HCT116 (cell line): ENCODE results near the gene FFAR1. TPM values are rescaled to one million over a fixed set of nuclear protein-coding genes. Genes with fewer than 3 reads are reported as not detected.

ENCODE experiments used
- ATAC-seq: fragments of 200-7000 bp; cut with Tn5 transposase; 2 replicates; pipeline ENCODE4 v1.9.1; 2020; ENCODE audit warnings: mild to moderate bottlenecking, moderate library complexity
- BruUV-seq: library from RNA; stranded (reverse); fragments of 400-500 nt; replicated peaks from 2 replicates; lab custom pipeline; 2021; lab: Mats Ljungman, UMichigan
- CTCF ChIA-PET: fragments of 300-600 bp; sonication (Branson Sonifier 250); formaldehyde crosslinking; loops from one replicate; lab custom pipeline; 2021; ENCODE audit warnings: antibody characterized with exemption; lab: Charles Lee
- POLR2A ChIA-PET: fragments of 300-600, 350-600 bp; sonication (Branson Sonifier 250); formaldehyde crosslinking; loops from one replicate; lab custom pipeline; 2021; ENCODE audit warnings: antibody characterized with exemption; lab: Charles Lee
- RAD21 ChIA-PET, 2 experiments: fragments of 300-600 bp; sonication (Branson Sonifier 250); formaldehyde crosslinking; loops; one replicate each; lab custom pipeline; 2023; ENCODE audit warnings: low total read pairs in 2 of 2; ENCODE audit not compliant: uncharacterized antibody in 2 of 2, unreplicated experiment in 2 of 2, low non-redundant PET in 1 of 2; lab: Charles Lee
- DNase-seq: peaks from one replicate; pipeline ENCODE4 v3.0.0-alpha.2; 2010; ENCODE audit warnings: low read depth, low spot score
- H2AFZ ChIP-seq: fragments of 200-600 bp; shearing (Covaris generic), sonication (generic); 2 replicates; pipeline ENCODE4 v1.6.1; 2017; ENCODE audit warnings: low read depth, mixed run types, mixed read lengths, antibody characterized with exemption, low read length; ENCODE audit not compliant: poor library complexity, severe bottlenecking
- H3K27ac ChIP-seq: 2 replicates; pipeline ENCODE4 v1.5.1; 2012; ENCODE audit warnings: low read depth, low read length
- H3K27me3 ChIP-seq: fragments of 200-600 bp; sonication (generic); 2 replicates; pipeline ENCODE4 v1.6.1; 2016; ENCODE audit warnings: mixed run types, low read length, mixed read lengths; ENCODE audit not compliant: insufficient read depth
- H3K36me3 ChIP-seq, 2 experiments: fragments of 200-500 bp in 1 of 2; fragments of 200-600 bp in 1 of 2; sonication (Bioruptor generic) in 1 of 2; sonication (generic) in 1 of 2; 2 replicates each; pipeline versions ENCODE4 v1.5.1 to v1.6.1; 2014 to 2016; ENCODE audit warnings: low read length in 2 of 2, inconsistent platforms in 1 of 2, mixed read lengths in 1 of 2, mixed run types in 1 of 2; ENCODE audit not compliant: insufficient read depth in 2 of 2, control insufficient read depth in 1 of 2
- H3K4me1 ChIP-seq, 2 experiments: fragments of 200-600 bp in 1 of 2; sonication (generic) in 1 of 2; 2 replicates each; pipeline versions ENCODE4 v1.5.1 to v1.6.1; 2012 to 2017; ENCODE audit warnings: low read length in 2 of 2, inconsistent platforms in 1 of 2, mild to moderate bottlenecking in 1 of 2, mixed read lengths in 1 of 2, mixed run types in 1 of 2, moderate library complexity in 1 of 2; ENCODE audit not compliant: insufficient read depth in 2 of 2, control insufficient read depth in 1 of 2
- H3K4me2 ChIP-seq: fragments of 200-600 bp; sonication (generic); 2 replicates; pipeline ENCODE4 v1.6.1; 2017; ENCODE audit warnings: mixed run types, low read length, mixed read lengths
- H3K4me3 ChIP-seq, 2 experiments: fragments of 200-600 bp in 1 of 2; sonication (generic) in 1 of 2; replicated peaks in 1 of 2; 2 replicates each; pipeline ENCODE4 v1.5.1; 2011 to 2016; ENCODE audit warnings: low read length in 2 of 2, control low read depth in 1 of 2, low read depth in 1 of 2, mild to moderate bottlenecking in 1 of 2, mixed read lengths in 1 of 2, mixed run types in 1 of 2
- H3K79me2 ChIP-seq: fragments of 200-600 bp; sonication (generic); 2 replicates; pipeline ENCODE4 v1.6.1; 2017; ENCODE audit warnings: mild to moderate bottlenecking, mixed run types, low read length, moderate library complexity, mixed read lengths; ENCODE audit not compliant: insufficient read depth
- H3K9ac ChIP-seq: fragments of 200-600 bp; sonication (generic); 2 replicates; pipeline ENCODE4 v1.6.1; 2016; ENCODE audit warnings: low read length, mixed read lengths
- H3K9me2 ChIP-seq: fragments of 200-600 bp; sonication (generic), shearing (Covaris generic); 2 replicates; pipeline ENCODE4 v1.6.1; 2017; ENCODE audit warnings: mixed run types, mild to moderate bottlenecking, moderate library complexity; ENCODE audit not compliant: insufficient read depth
- H3K9me3 ChIP-seq, 2 experiments: fragments of 200-500 bp in 1 of 2; fragments of 200-600 bp in 1 of 2; sonication (Bioruptor generic) in 1 of 2; sonication (generic) in 1 of 2; 2 replicates each; pipeline ENCODE4 v1.6.1; 2014 to 2017; ENCODE audit warnings: low read length in 2 of 2, mixed read lengths in 2 of 2, inconsistent platforms in 1 of 2, low read depth in 1 of 2, mild to moderate bottlenecking in 1 of 2, mixed run types in 1 of 2, moderate library complexity in 1 of 2; ENCODE audit not compliant: control insufficient read depth in 1 of 2, insufficient read depth in 1 of 2
- H4K20me1 ChIP-seq: fragments of 200-600 bp; sonication (generic), shearing (Covaris generic); 2 replicates; pipeline ENCODE4 v1.6.1; 2017; ENCODE audit warnings: mixed run types, mild to moderate bottlenecking, moderate library complexity; ENCODE audit not compliant: insufficient read depth
- CBX3 ChIP-seq: IDR thresholded peaks from 2 replicates; pipeline ENCODE4 v1.6.1; 2012; ENCODE audit warnings: low read depth
- CEBPB ChIP-seq: IDR thresholded peaks from 2 replicates; pipeline ENCODE4 v1.6.1; 2012; ENCODE audit warnings: low read depth
- EGR1 ChIP-seq: IDR thresholded peaks from 2 replicates; pipeline ENCODE4 v1.6.1; 2012; ENCODE audit warnings: low read depth
- ELF1 ChIP-seq: IDR thresholded peaks from 2 replicates; pipeline ENCODE4 v1.6.1; 2012; ENCODE audit warnings: low read depth, borderline replicate concordance
- EZH2 ChIP-seq: fragments of 200-600 bp; sonication (generic); IDR thresholded peaks from 2 replicates; pipeline ENCODE4 v1.6.1; 2017; ENCODE audit warnings: antibody characterized with exemption, mixed run types
- EZH2phosphoT487 ChIP-seq: fragments of 200-600 bp; IDR thresholded peaks from 2 replicates; pipeline ENCODE4 v1.6.1; 2018; ENCODE audit warnings: antibody characterized with exemption, borderline replicate concordance
- FOSL1 ChIP-seq: IDR thresholded peaks from 2 replicates; pipeline ENCODE4 v1.6.1; 2012; ENCODE audit warnings: low read depth
- POLR2A ChIP-seq: IDR thresholded peaks from 2 replicates; pipeline ENCODE4 v1.7.0; 2011; ENCODE audit warnings: borderline replicate concordance; ENCODE audit not compliant: insufficient read depth, insufficient read length; ENCODE audit errors: extremely low read depth
- SRF ChIP-seq: IDR thresholded peaks from 2 replicates; pipeline ENCODE4 v1.6.1; 2012; ENCODE audit warnings: low read depth
- TCF7L2 ChIP-seq: IDR thresholded peaks from 2 replicates; pipeline ENCODE4 v1.7.0; 2011; ENCODE audit warnings: borderline replicate concordance, inconsistent platforms; ENCODE audit not compliant: insufficient read depth, insufficient read length; ENCODE audit errors: extremely low read depth
- intact Hi-C: fragments of 100-400 bp; cut with micrococcal nuclease; formaldehyde crosslinking; loops from 2 replicates; pipeline ENCODE4 v1.10.0; 2022
- total RNA-seq: library from RNA; stranded (reverse); gene quantifications from one replicate; pipeline ENCODE4 v1.2.1, GENCODE V29; 2021; ENCODE audit not compliant: unreplicated experiment
- TF ChIP-seq, protein P1 (sequence below): IDR thresholded peaks from 2 replicates; pipeline ENCODE4 v1.6.1; 2012
- TF ChIP-seq, protein P2 (sequence below), 3 experiments: fragments of 200-600 bp in 1 of 3; sonication (generic) in 1 of 3; IDR thresholded peaks in 2 of 3; conservative IDR thresholded peaks in 1 of 3; 2 replicates each; pipeline ENCODE4 v1.5.1; 2012 to 2017; ENCODE audit warnings: low read depth in 2 of 3, low read length in 2 of 3, antibody characterized with exemption in 1 of 3, borderline replicate concordance in 1 of 3, control low read depth in 1 of 3, mild to moderate bottlenecking in 1 of 3, mixed read lengths in 1 of 3, mixed run types in 1 of 3, moderate library complexity in 1 of 3; ENCODE audit not compliant: insufficient read depth in 1 of 3

Gene FFAR1
- total RNA-seq, 1 experiment from 2014 or later: not detected

DNA sequence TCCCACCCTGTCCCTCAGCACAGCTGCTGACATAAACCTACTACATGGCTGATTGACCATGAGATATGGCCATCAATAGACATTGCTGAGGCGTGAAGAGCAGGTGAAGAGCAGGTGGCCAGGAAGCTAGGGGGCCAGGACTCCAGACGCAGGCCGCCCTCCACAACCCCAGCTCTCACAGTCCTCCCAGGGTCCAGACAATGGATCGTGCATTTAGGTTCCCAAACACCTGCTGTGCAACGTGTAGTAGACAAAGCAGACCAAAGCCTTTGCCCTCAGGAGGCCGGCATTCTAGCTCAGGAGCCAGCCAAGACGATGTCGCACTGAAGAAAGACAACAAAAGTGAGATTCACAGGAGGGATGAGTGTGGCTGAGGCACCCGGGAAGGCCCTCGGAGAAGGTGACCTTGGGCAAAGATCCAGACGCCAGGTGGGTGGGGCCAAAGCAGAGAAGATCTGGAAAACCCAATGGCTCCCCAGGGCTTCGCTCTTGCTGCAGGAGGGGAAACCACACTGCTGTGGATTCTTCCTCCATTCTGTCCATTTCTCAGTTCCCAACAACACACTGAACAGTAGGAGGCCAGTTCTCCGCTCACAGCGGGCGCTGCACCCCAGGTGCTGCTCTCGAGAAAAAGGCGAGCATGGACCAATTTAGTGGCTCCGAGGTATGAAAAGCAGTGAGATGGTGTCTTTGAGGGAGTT, 1.4 kb downstream of the FFAR1 start:
- BruUV-seq: no TSS peak
- H3K4me3 ChIP-seq: no peak overlapping the region
- RAD21 ChIA-PET: no interaction called here
- H4K20me1 ChIP-seq: no peaks in the 10 kb centered on the region
- no peak overlapping the region for H2AFZ ChIP-seq
- no peaks in the 10 kb centered on the region for H3K27me3 ChIP-seq
- H3K36me3 ChIP-seq: no peaks in the 10 kb centered on the region
- H3K9me3 ChIP-seq: no peaks in the 10 kb centered on the region
- no peak overlapping the region for H3K4me2 ChIP-seq
- no peak for ATAC-seq
- DNase-seq: no peak
- no peak for TF ChIP-seq CEBPB
- TF ChIP-seq POLR2A: no peak
- TF ChIP-seq, protein P1, sequence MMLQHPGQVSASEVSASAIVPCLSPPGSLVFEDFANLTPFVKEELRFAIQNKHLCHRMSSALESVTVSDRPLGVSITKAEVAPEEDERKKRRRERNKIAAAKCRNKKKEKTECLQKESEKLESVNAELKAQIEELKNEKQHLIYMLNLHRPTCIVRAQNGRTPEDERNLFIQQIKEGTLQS: no peak
- no peak for TF ChIP-seq FOSL1
- TF ChIP-seq EZH2phosphoT487: no peak
- TF ChIP-seq ELF1: no peak
- TF ChIP-seq EGR1: no peak
- no peak for TF ChIP-seq CBX3
- no peak for TF ChIP-seq EZH2
- TF ChIP-seq SRF: no peak
- TF ChIP-seq, protein P2, sequence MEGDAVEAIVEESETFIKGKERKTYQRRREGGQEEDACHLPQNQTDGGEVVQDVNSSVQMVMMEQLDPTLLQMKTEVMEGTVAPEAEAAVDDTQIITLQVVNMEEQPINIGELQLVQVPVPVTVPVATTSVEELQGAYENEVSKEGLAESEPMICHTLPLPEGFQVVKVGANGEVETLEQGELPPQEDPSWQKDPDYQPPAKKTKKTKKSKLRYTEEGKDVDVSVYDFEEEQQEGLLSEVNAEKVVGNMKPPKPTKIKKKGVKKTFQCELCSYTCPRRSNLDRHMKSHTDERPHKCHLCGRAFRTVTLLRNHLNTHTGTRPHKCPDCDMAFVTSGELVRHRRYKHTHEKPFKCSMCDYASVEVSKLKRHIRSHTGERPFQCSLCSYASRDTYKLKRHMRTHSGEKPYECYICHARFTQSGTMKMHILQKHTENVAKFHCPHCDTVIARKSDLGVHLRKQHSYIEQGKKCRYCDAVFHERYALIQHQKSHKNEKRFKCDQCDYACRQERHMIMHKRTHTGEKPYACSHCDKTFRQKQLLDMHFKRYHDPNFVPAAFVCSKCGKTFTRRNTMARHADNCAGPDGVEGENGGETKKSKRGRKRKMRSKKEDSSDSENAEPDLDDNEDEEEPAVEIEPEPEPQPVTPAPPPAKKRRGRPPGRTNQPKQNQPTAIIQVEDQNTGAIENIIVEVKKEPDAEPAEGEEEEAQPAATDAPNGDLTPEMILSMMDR (IDR thresholded peaks at IDR 0.05 in 2 of 3, conservative IDR thresholded peaks at IDR 0.05 in 1 of 3; ENCODE audit: borderline replicate concordance in 1 of 3, insufficient read depth in 1 of 3, low read depth in 2 of 3, low read length in 2 of 3): no peak
- TF ChIP-seq TCF7L2: no peak
- H3K27ac ChIP-seq: no peak overlapping the region
- no peaks in the 10 kb centered on the region for H3K9me2 ChIP-seq
- peaks cover 0 to 7% of the 10 kb centered on the region in 2 experiments; a peak in 1 of 4 replicates for H3K4me1 ChIP-seq
- intact Hi-C loops: no loop called here
- H3K9ac ChIP-seq: no peak overlapping the region
- POLR2A ChIA-PET: no interaction called here
- CTCF ChIA-PET: interaction anchor here (0.9 kb wide), 1 partner anchor 14 kb away, joined by 3 read pairs; no protein-coding TSS in a partner anchor
- no peaks in the 10 kb centered on the region for H3K79me2 ChIP-seq
